GM23338 (cell line): Measurements from ENCODE around the gene PLCL1.

Experiments
- CREB1 ChIP-seq: fragments of 250-450 bp; sonication (Bioruptor Pico); IDR thresholded peaks from 2 replicates; pipeline ENCODE4 v1.5.0; 2020; ENCODE audit warnings: low read depth, mild to moderate bottlenecking, moderate library complexity
- CTCF ChIP-seq, 2 experiments: fragments of 200-600 bp in 1 of 2; sonication (generic) in 1 of 2; conservative IDR thresholded peaks; 2 replicates each; pipeline versions ENCODE4 v1.5.1 to v1.6.1; 2016 to 2017; ENCODE audit warnings: antibody characterized with exemption in 2 of 2, low read depth in 2 of 2, mild to moderate bottlenecking in 2 of 2, moderate library complexity in 1 of 2
- ETS1 ChIP-seq: IDR thresholded peaks from 2 replicates; pipeline ENCODE4 v1.6.1; 2016; ENCODE audit warnings: antibody characterized with exemption
- EZH2 ChIP-seq: fragments of 200-600 bp; sonication (generic); IDR thresholded peaks from one replicate; pipeline ENCODE4 v1.8.0; 2017; ENCODE audit warnings: antibody characterized with exemption, mild to moderate bottlenecking, low read depth; ENCODE audit not compliant: unreplicated experiment
- EZH2phosphoT487 ChIP-seq: fragments of 200-600 bp; sonication (generic); IDR thresholded peaks from one replicate; pipeline ENCODE4 v1.8.1; 2018; ENCODE audit warnings: antibody characterized with exemption; ENCODE audit not compliant: unreplicated experiment
- JUNB ChIP-seq: IDR thresholded peaks from one replicate; pipeline ENCODE4 v1.6.1; 2016; ENCODE audit warnings: antibody characterized with exemption; ENCODE audit not compliant: unreplicated experiment
- NANOG ChIP-seq: IDR thresholded peaks from 2 replicates; pipeline ENCODE4 v1.6.1; 2016; ENCODE audit warnings: antibody characterized with exemption, borderline replicate concordance
- POLR2AphosphoS5 ChIP-seq: IDR thresholded peaks from 2 replicates; pipeline ENCODE4 v1.6.1; 2016; ENCODE audit warnings: antibody characterized with exemption, low read depth
- STAT1 ChIP-seq: IDR thresholded peaks from one replicate; pipeline ENCODE4 v1.6.1; 2016; ENCODE audit warnings: antibody characterized with exemption; ENCODE audit not compliant: unreplicated experiment
- ZNF114 ChIP-seq: fragments of 250-450 bp; sonication (Bioruptor Pico); IDR thresholded peaks from 2 replicates; pipeline ENCODE4 v1.5.0; 2020; ENCODE audit warnings: mild to moderate bottlenecking, moderate library complexity
- TF ChIP-seq, protein P1 (sequence below): IDR thresholded peaks from one replicate; pipeline ENCODE4 v1.6.1; 2018; ENCODE audit warnings: antibody characterized with exemption; ENCODE audit not compliant: unreplicated experiment

DNA sequence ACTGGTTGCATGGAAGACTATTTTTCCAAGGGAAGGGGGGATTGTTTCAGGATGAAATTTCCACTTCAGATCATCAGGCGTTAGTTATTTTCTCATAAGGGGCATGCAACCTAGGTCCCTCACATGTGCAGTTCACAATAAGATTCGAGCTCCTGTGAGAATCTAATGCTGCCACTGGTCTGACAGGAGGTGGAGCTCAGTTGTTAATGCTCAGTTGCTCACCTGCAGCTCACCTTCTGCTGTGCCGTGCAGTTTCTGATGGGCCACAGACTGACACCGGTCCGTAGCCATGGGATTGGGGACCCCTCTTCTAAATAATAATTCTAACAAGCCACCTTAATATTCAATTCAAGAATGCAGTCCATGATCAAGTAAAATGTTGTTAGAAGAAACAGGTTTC, 34.9 kb downstream of the PLCL1 start:
- TF ChIP-seq CTCF (conservative IDR thresholded peaks at IDR 0.05; ENCODE audit: low read depth in 2 of 2), result no peak
- TF ChIP-seq EZH2, result no peak
- no peak for TF ChIP-seq CREB1 (CRISPR knock-in tag)
- no peak for TF ChIP-seq POLR2AphosphoS5
- no peak for TF ChIP-seq JUNB
- TF ChIP-seq EZH2phosphoT487, result no peak
- TF ChIP-seq, protein P1, sequence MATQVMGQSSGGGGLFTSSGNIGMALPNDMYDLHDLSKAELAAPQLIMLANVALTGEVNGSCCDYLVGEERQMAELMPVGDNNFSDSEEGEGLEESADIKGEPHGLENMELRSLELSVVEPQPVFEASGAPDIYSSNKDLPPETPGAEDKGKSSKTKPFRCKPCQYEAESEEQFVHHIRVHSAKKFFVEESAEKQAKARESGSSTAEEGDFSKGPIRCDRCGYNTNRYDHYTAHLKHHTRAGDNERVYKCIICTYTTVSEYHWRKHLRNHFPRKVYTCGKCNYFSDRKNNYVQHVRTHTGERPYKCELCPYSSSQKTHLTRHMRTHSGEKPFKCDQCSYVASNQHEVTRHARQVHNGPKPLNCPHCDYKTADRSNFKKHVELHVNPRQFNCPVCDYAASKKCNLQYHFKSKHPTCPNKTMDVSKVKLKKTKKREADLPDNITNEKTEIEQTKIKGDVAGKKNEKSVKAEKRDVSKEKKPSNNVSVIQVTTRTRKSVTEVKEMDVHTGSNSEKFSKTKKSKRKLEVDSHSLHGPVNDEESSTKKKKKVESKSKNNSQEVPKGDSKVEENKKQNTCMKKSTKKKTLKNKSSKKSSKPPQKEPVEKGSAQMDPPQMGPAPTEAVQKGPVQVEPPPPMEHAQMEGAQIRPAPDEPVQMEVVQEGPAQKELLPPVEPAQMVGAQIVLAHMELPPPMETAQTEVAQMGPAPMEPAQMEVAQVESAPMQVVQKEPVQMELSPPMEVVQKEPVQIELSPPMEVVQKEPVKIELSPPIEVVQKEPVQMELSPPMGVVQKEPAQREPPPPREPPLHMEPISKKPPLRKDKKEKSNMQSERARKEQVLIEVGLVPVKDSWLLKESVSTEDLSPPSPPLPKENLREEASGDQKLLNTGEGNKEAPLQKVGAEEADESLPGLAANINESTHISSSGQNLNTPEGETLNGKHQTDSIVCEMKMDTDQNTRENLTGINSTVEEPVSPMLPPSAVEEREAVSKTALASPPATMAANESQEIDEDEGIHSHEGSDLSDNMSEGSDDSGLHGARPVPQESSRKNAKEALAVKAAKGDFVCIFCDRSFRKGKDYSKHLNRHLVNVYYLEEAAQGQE, result no peak
- TF ChIP-seq STAT1, result no peak
- no peak for TF ChIP-seq ETS1
- TF ChIP-seq ZNF114 (CRISPR knock-in tag), result no peak
- no peak for TF ChIP-seq NANOG
